ENCODE data around the gene ACTN4. TPM values are rescaled to one million over a fixed set of nuclear protein-coding genes. Genes with fewer than 3 reads are reported as not detected.

Gene ACTN4
- total and polyA plus RNA-seq, 2 experiments from 2014 or later = 68.9 to 427 TPM

DNA sequence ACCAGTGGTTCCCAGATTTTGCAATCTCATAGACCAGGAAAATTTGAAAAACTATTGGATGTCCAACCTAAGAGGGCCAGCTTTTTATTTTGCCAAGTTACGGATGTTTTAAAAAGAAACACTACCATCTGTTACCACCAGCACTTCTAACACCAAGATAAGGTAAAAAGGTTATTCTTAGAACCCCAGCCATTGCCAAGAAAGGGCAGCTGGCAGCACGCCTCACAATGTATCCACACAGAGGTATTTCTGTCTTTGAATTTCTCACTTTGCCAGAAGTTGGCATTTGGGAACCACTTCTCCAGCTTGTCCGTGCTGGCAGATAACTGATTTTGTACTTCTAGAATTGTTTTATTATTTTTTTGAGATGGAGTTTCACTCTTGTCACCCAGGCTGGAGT is 68.1 kb downstream of the ACTN4 start:
- ATAC-seq (no peak), DNase-seq (ENCODE audit: low spot score) (no peak)
- H3K4me1 ChIP-seq (ENCODE audit: insufficient read depth) = no peaks in the 10 kb centered on the region
- H3F3A ChIP-seq (replicated peaks; ENCODE audit: low read depth) = no peaks in the 10 kb centered on the region
- no peak for TF ChIP-seq STAT1 (IDR thresholded peaks at IDR 0.05; ENCODE audit: unreplicated experiment)
- TF ChIP-seq, protein P1, sequence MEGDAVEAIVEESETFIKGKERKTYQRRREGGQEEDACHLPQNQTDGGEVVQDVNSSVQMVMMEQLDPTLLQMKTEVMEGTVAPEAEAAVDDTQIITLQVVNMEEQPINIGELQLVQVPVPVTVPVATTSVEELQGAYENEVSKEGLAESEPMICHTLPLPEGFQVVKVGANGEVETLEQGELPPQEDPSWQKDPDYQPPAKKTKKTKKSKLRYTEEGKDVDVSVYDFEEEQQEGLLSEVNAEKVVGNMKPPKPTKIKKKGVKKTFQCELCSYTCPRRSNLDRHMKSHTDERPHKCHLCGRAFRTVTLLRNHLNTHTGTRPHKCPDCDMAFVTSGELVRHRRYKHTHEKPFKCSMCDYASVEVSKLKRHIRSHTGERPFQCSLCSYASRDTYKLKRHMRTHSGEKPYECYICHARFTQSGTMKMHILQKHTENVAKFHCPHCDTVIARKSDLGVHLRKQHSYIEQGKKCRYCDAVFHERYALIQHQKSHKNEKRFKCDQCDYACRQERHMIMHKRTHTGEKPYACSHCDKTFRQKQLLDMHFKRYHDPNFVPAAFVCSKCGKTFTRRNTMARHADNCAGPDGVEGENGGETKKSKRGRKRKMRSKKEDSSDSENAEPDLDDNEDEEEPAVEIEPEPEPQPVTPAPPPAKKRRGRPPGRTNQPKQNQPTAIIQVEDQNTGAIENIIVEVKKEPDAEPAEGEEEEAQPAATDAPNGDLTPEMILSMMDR (conservative IDR thresholded peaks at IDR 0.05; ENCODE audit: low read depth in 2 of 2) = no peak
- TF ChIP-seq REST (IDR thresholded peaks at IDR 0.05; ENCODE audit: unreplicated experiment) = no peak
- TF ChIP-seq CREB1 (CRISPR knock-in tag; IDR thresholded peaks at IDR 0.05; ENCODE audit: low read depth) = no peak
- no peak for TF ChIP-seq ZNF331 (CRISPR knock-in tag; IDR thresholded peaks at IDR 0.05; ENCODE audit: low read depth)
- TF ChIP-seq NANOG (IDR thresholded peaks at IDR 0.05; ENCODE audit: borderline replicate concordance) = no peak
- TF ChIP-seq JUNB (IDR thresholded peaks at IDR 0.05; ENCODE audit: unreplicated experiment) = no peak
- no peak for TF ChIP-seq POLR2AphosphoS5 (IDR thresholded peaks at IDR 0.05; ENCODE audit: low read depth)
- TF ChIP-seq ETS1 (IDR thresholded peaks at IDR 0.05) = no peak
- no peak for TF ChIP-seq EZH2phosphoT487 (IDR thresholded peaks at IDR 0.05; ENCODE audit: unreplicated experiment)
- TF ChIP-seq, protein P2, sequence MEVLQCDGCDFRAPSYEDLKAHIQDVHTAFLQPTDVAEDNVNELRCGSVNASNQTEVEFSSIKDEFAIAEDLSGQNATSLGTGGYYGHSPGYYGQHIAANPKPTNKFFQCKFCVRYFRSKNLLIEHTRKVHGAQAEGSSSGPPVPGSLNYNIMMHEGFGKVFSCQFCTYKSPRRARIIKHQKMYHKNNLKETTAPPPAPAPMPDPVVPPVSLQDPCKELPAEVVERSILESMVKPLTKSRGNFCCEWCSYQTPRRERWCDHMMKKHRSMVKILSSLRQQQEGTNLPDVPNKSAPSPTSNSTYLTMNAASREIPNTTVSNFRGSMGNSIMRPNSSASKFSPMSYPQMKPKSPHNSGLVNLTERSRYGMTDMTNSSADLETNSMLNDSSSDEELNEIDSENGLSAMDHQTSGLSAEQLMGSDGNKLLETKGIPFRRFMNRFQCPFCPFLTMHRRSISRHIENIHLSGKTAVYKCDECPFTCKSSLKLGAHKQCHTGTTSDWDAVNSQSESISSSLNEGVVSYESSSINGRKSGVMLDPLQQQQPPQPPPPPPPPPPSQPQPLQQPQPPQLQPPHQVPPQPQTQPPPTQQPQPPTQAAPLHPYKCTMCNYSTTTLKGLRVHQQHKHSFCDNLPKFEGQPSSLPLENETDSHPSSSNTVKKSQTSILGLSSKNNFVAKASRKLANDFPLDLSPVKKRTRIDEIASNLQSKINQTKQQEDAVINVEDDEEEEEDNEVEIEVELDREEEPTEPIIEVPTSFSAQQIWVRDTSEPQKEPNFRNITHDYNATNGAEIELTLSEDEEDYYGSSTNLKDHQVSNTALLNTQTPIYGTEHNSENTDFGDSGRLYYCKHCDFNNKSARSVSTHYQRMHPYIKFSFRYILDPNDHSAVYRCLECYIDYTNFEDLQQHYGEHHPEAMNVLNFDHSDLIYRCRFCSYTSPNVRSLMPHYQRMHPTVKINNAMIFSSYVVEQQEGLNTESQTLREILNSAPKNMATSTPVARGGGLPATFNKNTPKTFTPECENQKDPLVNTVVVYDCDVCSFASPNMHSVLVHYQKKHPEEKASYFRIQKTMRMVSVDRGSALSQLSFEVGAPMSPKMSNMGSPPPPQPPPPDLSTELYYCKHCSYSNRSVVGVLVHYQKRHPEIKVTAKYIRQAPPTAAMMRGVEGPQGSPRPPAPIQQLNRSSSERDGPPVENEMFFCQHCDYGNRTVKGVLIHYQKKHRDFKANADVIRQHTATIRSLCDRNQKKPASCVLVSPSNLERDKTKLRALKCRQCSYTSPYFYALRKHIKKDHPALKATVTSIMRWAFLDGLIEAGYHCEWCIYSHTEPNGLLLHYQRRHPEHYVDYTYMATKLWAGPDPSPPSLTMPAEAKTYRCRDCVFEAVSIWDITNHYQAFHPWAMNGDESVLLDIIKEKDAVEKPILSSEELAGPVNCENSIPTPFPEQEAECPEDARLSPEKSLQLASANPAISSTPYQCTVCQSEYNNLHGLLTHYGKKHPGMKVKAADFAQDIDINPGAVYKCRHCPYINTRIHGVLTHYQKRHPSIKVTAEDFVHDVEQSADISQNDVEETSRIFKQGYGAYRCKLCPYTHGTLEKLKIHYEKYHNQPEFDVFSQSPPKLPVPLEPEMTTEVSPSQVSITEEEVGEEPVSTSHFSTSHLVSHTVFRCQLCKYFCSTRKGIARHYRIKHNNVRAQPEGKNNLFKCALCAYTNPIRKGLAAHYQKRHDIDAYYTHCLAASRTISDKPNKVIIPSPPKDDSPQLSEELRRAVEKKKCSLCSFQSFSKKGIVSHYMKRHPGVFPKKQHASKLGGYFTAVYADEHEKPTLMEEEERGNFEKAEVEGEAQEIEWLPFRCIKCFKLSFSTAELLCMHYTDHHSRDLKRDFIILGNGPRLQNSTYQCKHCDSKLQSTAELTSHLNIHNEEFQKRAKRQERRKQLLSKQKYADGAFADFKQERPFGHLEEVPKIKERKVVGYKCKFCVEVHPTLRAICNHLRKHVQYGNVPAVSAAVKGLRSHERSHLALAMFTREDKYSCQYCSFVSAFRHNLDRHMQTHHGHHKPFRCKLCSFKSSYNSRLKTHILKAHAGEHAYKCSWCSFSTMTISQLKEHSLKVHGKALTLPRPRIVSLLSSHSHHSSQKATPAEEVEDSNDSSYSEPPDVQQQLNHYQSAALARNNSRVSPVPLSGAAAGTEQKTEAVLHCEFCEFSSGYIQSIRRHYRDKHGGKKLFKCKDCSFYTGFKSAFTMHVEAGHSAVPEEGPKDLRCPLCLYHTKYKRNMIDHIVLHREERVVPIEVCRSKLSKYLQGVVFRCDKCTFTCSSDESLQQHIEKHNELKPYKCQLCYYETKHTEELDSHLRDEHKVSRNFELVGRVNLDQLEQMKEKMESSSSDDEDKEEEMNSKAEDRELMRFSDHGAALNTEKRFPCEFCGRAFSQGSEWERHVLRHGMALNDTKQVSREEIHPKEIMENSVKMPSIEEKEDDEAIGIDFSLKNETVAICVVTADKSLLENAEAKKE (CRISPR knock-in tag; IDR thresholded peaks at IDR 0.05) = no peak
- no peak for TF ChIP-seq ZNF114 (CRISPR knock-in tag; IDR thresholded peaks at IDR 0.05)
- no peak for TF ChIP-seq EZH2 (IDR thresholded peaks at IDR 0.05; ENCODE audit: low read depth, unreplicated experiment)
- H4K20me1 ChIP-seq (replicated peaks; ENCODE audit: insufficient read depth) = no peaks in the 10 kb centered on the region; the same call in none of the 2 replicates
- no peak overlapping the region for H3K4me3 Mint-ChIP-seq
- no peaks in the 10 kb centered on the region for H3K9me3 Mint-ChIP-seq
- no peak overlapping the region for H3K27ac Mint-ChIP-seq
- peaks cover 22% of the 10 kb centered on the region for H3K27me3 Mint-ChIP-seq (ENCODE audit: insufficient read depth, low read depth, poor library complexity)
- H3K36me3 Mint-ChIP-seq (ENCODE audit: low read depth) = peaks cover 65% of the 10 kb centered on the region
- no peak overlapping the region for H3K4me3 ChIP-seq
- H3K36me3 ChIP-seq (ENCODE audit: insufficient read depth) = peaks cover 28% of the 10 kb centered on the region
- 0 out of 3 replicates have a peak, but pooled peaks cover 2% of the 10 kb centered on the region for H3K4me1 Mint-ChIP-seq
- no peaks in the 10 kb centered on the region for H3K79me2 ChIP-seq (replicated peaks; ENCODE audit: insufficient read depth)
- H3K27ac ChIP-seq (ENCODE audit: low read depth) = peak overlapping the region; percentile 32; the same call in 1 of the 2 replicates
- H3K4me2 ChIP-seq = no peak overlapping the region
- H2AFZ ChIP-seq = no peak overlapping the region
- H3K9me2 ChIP-seq (ENCODE audit: insufficient read depth) = no peaks in the 10 kb centered on the region
- no peaks in the 10 kb centered on the region for H3K27me3 ChIP-seq (ENCODE audit: insufficient read depth)

Data from GM23338 (cell line).